Measurements from ENCODE around the gene LINC01488. TPM values are rescaled to one million over a fixed set of nuclear protein-coding genes. Genes with fewer than 3 reads are reported as not detected.

LINC01488 gene
- total and polyA plus RNA-seq, 9 donors: 0.04 to 0.16 (median 0.10) TPM; not detected in 2

DNA sequence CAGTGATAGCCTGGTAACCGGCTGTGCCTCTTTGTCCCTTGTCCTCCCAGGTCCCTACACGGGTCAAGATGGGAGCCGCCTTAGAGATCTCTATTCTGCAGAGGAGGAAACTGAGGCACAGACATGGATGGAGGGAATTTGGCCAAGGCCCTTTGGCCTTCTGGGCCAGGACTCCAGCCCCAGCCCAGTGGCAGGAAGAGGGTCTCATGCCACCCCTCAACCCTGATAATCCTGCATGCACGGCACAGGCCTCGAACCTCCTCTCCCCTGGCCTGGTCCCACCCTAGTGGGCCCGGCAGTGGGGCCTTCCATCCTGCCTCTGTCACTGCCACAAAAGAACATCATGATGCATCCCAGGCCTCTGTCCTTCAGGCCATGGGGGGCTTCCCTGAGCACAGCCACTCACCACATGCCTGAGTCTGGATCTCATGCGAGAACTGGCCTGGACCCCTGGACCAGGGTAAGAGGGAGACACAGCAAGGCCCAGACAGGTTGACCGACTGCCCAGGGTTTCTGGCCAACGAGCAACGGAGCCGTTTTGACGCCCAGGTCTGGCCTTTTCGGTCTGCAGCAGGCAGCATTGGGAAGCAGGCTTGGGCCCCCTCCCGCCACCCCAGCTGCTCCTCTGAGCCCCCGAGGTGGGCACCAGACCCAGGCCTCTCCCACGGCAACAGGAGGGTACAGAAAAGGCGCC, 6.5 kb downstream of the LINC01488 start:
- Histone ChIP-seq H3K36me3 (ENCODE audit: control insufficient read depth, insufficient read depth, low read length) (no peaks in the 10 kb centered on the region), H3K9me3 (replicated peaks; ENCODE audit: control insufficient read depth, low read depth, low read length) (no peaks in the 10 kb centered on the region), H3K27ac (ENCODE audit: low read length) (no peak overlapping the region), H3K27me3 (ENCODE audit: control insufficient read depth, insufficient read depth, low read length) (peaks cover 8% of the 10 kb centered on the region), H3K4me3 (ENCODE audit: low read length) (no peak overlapping the region), H3K4me1 (ENCODE audit: control insufficient read depth, insufficient read depth, low read length) (peaks cover 73% of the 10 kb centered on the region)
- DNase-seq: no peak
- WGBS (ENCODE audit: insufficient coverage): 90% methylated on average over 16 of the region's 17 CpGs

DNA sequence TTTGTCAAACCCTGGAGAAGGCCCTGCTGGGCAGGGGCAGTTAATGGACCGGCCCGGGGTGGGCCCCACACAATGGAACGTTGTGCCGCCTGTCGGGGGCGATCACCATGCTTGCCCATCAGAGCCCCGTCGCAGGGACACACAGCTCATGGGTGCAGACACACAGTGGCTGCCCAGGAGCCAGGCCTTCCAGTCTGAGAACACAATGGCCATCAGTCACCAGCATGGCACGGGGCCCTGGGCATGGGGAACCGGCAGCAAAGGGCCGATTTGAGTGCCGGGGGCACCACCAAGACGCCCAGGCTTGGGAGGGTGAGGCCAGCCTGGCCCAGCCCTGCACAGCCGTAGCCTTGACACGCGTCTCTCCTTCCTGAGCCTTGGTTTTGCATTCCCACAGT, 7.1 kb downstream of the LINC01488 start:
- Histone ChIP-seq H3K9me3 (replicated peaks; ENCODE audit: control insufficient read depth, low read depth, low read length) (no peaks in the 10 kb centered on the region), H3K27me3 (ENCODE audit: control insufficient read depth, insufficient read depth, low read length) (peaks cover 8% of the 10 kb centered on the region), H3K4me1 (ENCODE audit: control insufficient read depth, insufficient read depth, low read length) (peaks cover 68% of the 10 kb centered on the region), H3K27ac (ENCODE audit: low read length) (no peak overlapping the region), H3K36me3 (ENCODE audit: control insufficient read depth, insufficient read depth, low read length) (no peaks in the 10 kb centered on the region), H3K4me3 (ENCODE audit: low read length) (no peak overlapping the region)
- no peak for DNase-seq
- 90% methylated on average over 13 of the region's 16 CpGs for WGBS (ENCODE audit: insufficient coverage)

DNA sequence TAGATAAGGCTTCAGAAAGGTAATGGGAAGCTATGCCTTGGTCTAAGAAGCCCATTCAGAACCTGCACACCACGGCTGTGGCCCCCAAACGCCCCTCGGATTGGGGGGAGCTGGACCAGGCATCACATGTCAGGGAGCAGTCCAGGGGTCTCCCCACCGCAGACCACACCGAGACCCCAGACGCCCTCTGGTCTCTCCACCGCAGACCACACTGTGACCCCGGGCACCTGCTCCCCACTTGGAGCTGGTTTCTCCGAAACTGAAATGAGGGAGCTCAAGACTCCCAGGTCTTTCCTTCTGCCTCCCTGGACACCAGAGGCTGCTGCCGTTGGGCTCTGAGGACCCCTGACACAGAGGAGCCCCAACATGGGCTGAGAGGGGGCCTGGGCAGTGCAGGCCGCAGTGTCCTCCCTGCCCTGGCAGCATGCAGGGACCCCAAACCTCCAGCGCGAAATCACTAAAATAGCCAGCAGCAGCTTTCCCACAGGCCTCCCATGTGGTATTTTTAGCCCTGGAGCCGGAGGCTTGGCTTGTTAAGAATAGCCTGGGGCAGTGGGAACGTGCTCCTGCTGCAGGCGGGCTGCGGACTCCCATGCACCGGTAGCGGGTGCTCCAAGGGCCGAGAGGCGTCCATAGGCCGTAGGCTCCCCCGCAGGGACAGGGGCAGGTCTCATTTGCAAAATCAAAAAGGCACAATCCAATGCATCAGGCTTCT, 7.7 kb downstream of the LINC01488 start:
- DNase-seq: peak; percentile 77
- no peak overlapping the region for H3K4me3 ChIP-seq (ENCODE audit: low read length)
- peaks cover 8% of the 10 kb centered on the region for H3K27me3 ChIP-seq (ENCODE audit: control insufficient read depth, insufficient read depth, low read length)
- WGBS (ENCODE audit: insufficient coverage): 73% methylated on average over 20 of the region's 23 CpGs
- H3K4me1 ChIP-seq (ENCODE audit: control insufficient read depth, insufficient read depth, low read length): peaks cover 65% of the 10 kb centered on the region
- H3K27ac ChIP-seq (ENCODE audit: low read length): peak overlapping the region; percentile 53
- no peaks in the 10 kb centered on the region for H3K9me3 ChIP-seq (replicated peaks; ENCODE audit: control insufficient read depth, low read depth, low read length)
- no peaks in the 10 kb centered on the region for H3K36me3 ChIP-seq (ENCODE audit: control insufficient read depth, insufficient read depth, low read length)

DNA sequence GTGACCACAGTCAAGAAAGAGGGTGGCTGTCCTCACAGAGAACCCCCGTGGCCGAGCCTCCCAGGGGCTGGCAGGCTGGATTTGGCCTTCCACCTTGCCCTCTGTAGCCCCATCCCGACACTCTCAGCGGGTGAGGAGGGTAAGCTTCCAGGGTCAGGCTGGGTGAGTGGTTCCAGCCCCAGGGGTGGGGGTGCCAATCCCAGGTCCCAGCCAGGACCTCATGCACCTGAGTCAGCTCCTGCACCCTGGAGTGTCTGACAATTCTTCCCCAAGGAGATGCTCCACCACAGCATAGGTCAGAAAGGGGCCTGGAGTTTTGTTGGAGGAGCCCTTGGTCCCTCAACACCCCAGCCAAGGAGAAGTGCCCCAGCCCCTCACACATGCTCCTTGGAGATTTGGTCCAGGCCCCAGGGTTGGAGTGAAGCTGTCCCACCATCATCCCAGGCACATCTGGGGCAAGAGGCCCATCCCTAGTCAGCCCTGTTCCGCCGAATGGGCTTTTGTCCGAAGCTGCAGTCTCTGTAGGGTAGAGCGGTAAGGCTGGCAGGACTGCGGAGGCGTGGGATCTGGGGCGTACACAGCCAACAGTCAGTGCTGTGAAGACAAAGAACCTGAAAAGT, 8.4 kb downstream of the LINC01488 start:
- peaks cover 65% of the 10 kb centered on the region for H3K4me1 ChIP-seq (ENCODE audit: control insufficient read depth, insufficient read depth, low read length)
- H3K4me3 ChIP-seq (ENCODE audit: low read length): no peak overlapping the region
- WGBS (ENCODE audit: insufficient coverage): 92% methylated on average over 11 of the region's 11 CpGs
- peak overlapping the region; percentile 53 for H3K27ac ChIP-seq (ENCODE audit: low read length)
- H3K9me3 ChIP-seq (replicated peaks; ENCODE audit: control insufficient read depth, low read depth, low read length): no peaks in the 10 kb centered on the region
- no peak for DNase-seq
- no peaks in the 10 kb centered on the region for H3K36me3 ChIP-seq (ENCODE audit: control insufficient read depth, insufficient read depth, low read length)
- peaks cover 8% of the 10 kb centered on the region for H3K27me3 ChIP-seq (ENCODE audit: control insufficient read depth, insufficient read depth, low read length)

DNA sequence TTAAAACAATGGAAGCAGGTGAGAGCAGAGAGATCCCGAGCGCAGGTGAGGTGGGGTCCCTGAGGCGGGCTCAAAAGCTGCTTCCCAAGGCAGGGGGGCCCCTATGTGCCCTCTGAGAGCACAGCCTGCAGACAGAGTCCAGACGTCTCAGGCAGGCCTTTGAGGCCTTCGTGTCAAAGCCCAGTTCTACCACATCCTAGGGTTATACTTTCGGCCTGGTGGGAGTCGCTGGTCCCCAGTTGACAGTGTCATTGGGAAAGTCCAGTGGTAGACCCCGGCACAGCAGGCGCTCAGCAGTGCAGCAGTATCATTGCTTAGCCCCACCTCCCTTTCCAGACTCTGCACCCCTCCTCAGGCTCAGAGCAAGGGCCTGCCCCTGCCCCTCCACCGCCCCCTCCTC, 9.1 kb downstream of the LINC01488 start:
- Histone ChIP-seq H3K9me3 (replicated peaks; ENCODE audit: control insufficient read depth, low read depth, low read length) (no peaks in the 10 kb centered on the region), H3K27ac (ENCODE audit: low read length) (no peak overlapping the region), H3K4me1 (ENCODE audit: control insufficient read depth, insufficient read depth, low read length) (peaks cover 67% of the 10 kb centered on the region), H3K27me3 (ENCODE audit: control insufficient read depth, insufficient read depth, low read length) (peaks cover 8% of the 10 kb centered on the region), H3K4me3 (ENCODE audit: low read length) (no peak overlapping the region), H3K36me3 (ENCODE audit: control insufficient read depth, insufficient read depth, low read length) (no peaks in the 10 kb centered on the region)
- WGBS (ENCODE audit: insufficient coverage): 82% methylated on average over 7 of the region's 10 CpGs
- no peak for DNase-seq

DNA sequence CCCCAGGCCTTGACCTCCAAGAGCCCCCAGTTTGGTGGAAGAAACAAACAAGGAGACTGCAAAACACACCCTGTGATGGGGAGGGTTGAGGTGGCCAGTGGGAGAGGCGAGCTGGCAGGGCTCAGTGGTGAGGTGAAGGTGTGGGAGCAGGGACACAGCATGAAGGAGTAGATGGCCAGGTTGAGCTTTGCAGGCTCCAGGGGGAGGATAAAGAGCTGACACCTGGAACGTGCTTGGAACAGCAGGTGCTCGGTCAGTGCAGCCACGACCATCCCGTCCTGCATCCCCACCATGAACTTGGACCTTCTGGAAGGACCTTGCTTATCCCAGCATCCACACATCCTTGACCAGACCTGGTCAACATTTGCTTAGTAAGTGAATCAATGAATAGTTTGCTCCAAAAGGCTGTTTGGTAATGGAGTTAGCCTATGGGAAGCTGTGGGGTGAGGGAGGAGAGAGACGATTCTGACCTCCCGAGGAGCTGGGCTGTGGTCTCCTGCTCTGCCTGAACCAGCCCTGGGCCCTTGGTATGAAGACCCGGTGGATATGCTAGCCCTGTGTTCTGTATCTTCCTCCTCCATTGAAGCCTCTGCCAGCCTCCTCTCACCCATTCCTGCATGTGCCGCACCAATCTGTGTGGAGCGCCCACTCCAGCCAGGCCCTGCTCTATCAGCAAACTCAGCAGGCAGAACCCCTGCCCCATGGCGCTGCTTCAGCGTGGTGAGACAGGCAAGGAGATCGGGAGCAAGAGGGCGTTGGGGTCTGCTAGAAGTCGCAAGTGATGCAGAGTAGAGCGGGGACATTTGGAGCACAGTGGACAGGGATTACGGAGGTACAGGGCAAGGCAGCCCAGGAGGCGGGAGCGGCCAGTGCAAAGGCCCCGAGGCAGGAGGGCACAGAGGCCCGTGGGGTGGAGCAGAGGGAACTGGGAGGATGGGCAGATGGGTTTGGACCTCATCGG, 9.9 kb downstream of the LINC01488 start:
- H3K9me3 ChIP-seq (replicated peaks; ENCODE audit: control insufficient read depth, low read depth, low read length): no peaks in the 10 kb centered on the region
- H3K27ac ChIP-seq (ENCODE audit: low read length): no peak overlapping the region
- no peak overlapping the region for H3K4me3 ChIP-seq (ENCODE audit: low read length)
- no peak for DNase-seq
- H3K4me1 ChIP-seq (ENCODE audit: control insufficient read depth, insufficient read depth, low read length): peaks cover 67% of the 10 kb centered on the region
- H3K27me3 ChIP-seq (ENCODE audit: control insufficient read depth, insufficient read depth, low read length): peaks cover 8% of the 10 kb centered on the region
- no peaks in the 10 kb centered on the region for H3K36me3 ChIP-seq (ENCODE audit: control insufficient read depth, insufficient read depth, low read length)
- 90% methylated on average over 18 of the region's 22 CpGs for WGBS (ENCODE audit: insufficient coverage)

DNA sequence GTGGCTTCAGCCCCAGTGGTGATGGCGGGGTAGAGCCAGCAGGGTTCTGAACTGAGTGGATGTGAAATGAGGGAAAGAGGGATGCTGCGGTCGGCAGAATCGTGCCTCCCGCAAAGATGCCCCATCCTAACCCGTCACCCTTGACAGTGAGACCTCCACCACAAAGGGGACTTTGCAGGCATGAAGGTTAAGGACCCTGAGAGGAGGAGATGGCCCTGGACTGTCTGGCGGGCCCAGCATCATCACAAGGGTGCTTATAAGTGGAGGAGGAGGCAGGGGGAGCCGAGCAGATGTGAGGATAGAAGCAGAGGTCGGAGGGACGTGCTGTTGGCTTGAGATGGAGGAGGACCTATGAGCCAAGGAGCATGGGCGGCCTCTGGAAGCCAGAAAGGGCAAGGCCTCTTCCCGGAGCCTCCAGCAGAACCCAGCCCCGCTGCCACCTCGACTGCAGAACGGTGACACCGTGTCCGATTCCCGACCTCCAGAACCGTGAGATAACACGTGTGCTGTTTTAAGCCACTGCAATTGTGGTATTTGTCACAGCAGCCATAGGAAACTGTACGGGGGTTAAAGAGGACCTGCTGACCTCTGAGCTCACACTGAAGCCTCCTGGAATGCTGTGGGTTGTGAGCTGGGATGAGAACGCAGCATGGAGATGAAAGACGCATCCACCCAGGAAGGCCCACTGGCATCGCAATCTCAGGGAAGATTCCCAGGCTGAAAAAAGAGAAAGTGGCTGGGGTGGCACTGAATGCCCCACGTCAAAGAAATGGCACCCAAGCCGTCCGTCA, 10.9 kb downstream of the LINC01488 start:
- H3K9me3 ChIP-seq (replicated peaks; ENCODE audit: control insufficient read depth, low read depth, low read length): no peaks in the 10 kb centered on the region
- no peak for DNase-seq
- H3K27ac ChIP-seq (ENCODE audit: low read length): no peak overlapping the region
- no peaks in the 10 kb centered on the region for H3K36me3 ChIP-seq (ENCODE audit: control insufficient read depth, insufficient read depth, low read length)
- 68% methylated on average over 21 of the region's 27 CpGs for WGBS (ENCODE audit: insufficient coverage)
- H3K27me3 ChIP-seq (ENCODE audit: control insufficient read depth, insufficient read depth, low read length): peaks cover 8% of the 10 kb centered on the region
- H3K4me1 ChIP-seq (ENCODE audit: control insufficient read depth, insufficient read depth, low read length): peaks cover 66% of the 10 kb centered on the region
- no peak overlapping the region for H3K4me3 ChIP-seq (ENCODE audit: low read length)

DNA sequence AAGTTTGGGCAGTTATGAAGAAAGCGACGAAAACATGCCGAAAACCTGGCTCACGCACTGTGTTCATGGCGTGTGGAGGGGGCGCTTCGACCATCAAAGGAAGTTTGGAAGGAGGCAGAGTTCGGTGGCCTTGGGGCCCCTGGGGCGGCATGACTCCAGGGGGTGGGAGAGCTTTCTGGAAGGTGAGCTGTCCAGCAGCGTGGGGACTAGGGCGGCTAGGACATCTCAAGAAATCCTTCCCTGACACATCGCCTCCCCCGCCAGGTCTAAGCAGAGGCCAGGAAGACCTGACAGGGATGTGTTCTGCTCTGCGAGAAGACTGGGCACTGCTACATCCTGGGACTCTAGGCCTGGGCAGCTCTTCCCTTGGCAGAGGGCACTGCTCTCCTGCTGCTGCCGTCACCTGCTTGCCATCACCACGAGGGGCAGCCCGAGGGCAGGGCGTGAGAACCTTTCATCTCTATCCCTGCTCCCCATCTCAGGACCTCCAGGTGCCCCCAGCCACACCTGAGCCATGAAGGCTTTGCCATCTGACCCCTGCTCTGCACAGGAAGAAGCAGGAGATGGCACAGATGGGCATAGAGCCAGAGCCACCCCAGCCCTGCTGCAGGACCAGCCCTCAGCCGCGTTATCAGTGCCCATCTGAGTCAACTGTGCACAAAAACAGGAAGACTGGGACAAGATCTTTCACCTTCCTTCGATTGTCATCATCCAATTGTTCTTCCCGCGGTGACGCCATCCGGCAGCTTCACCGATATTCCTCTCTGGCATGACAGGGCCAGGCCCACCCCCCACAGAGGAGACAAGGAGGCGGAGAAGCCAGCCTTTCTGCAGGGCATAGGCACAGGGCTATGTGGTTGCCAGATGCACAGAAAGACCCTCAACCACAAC, 12.7 kb downstream of the LINC01488 start:
- peak overlapping the region; percentile 10 for H3K27ac ChIP-seq (ENCODE audit: low read length)
- H3K27me3 ChIP-seq (ENCODE audit: control insufficient read depth, insufficient read depth, low read length): peaks cover 8% of the 10 kb centered on the region
- DNase-seq: no peak
- H3K4me3 ChIP-seq (ENCODE audit: low read length): no peak overlapping the region
- no peaks in the 10 kb centered on the region for H3K36me3 ChIP-seq (ENCODE audit: control insufficient read depth, insufficient read depth, low read length)
- peaks cover 66% of the 10 kb centered on the region for H3K4me1 ChIP-seq (ENCODE audit: control insufficient read depth, insufficient read depth, low read length)
- H3K9me3 ChIP-seq (replicated peaks; ENCODE audit: control insufficient read depth, low read depth, low read length): no peaks in the 10 kb centered on the region
- WGBS (ENCODE audit: insufficient coverage): 87% methylated on average over 23 of the region's 27 CpGs
